IMR-90 (cell line): ENCODE results near the gene UPK3A. TPM values are rescaled to one million over a fixed set of nuclear protein-coding genes. Genes with fewer than 3 reads are reported as not detected.
A peak's percentile ranks its signal among the peaks of the same experiment; 100 is the strongest.

Experiments
- ATAC-seq: fragments of 200-7000 bp; cut with Tn5 transposase; 2 replicates; pipeline ENCODE4 v1.9.1; 2020; ENCODE audit warnings: low read depth, mild to moderate bottlenecking, moderate library complexity
- BruUV-seq: library from RNA; stranded (reverse); fragments of 400-500 nt; replicated peaks from 2 replicates; lab custom pipeline; 2021; lab: Mats Ljungman, UMichigan
- CTCF ChIA-PET: fragments of 300-600 bp; formaldehyde crosslinking; extraction: SDS; loops from one replicate; lab custom pipeline; 2021; ENCODE audit warnings: antibody characterized with exemption; lab: Yijun Ruan, JAX
- POLR2A ChIA-PET: fragments of 300-600 bp; sonication (Branson Sonifier 250); formaldehyde crosslinking; loops from one replicate; lab custom pipeline; 2022; ENCODE audit warnings: antibody characterized with exemption; ENCODE audit not compliant: unreplicated experiment; lab: Charles Lee
- DNase-seq: peaks from one replicate; pipeline ENCODE4 v3.0.0; 2013
- H2AFZ ChIP-seq: replicated peaks from 2 replicates; pipeline ENCODE3; 2013; ENCODE audit warnings: low read length, mild to moderate bottlenecking; ENCODE audit not compliant: poor library complexity
- H2AK5ac ChIP-seq: 2 replicates; pipeline ENCODE4 v1.6.1; 2013; ENCODE audit warnings: low read depth, low read length, inconsistent platforms
- H2AK9ac ChIP-seq: replicated peaks from 2 replicates; pipeline ENCODE3; 2013; ENCODE audit warnings: mild to moderate bottlenecking, low read depth, low read length, moderate library complexity; ENCODE audit not compliant: poor library complexity
- H2BK120ac ChIP-seq: 2 replicates; pipeline ENCODE4 v1.6.1; 2013; ENCODE audit warnings: low read depth, low read length, inconsistent platforms
- H2BK15ac ChIP-seq: 3 replicates; pipeline ENCODE4 v1.6.1; 2013; ENCODE audit warnings: low read depth, low read length, inconsistent platforms
- H2BK20ac ChIP-seq: 2 replicates; pipeline ENCODE4 v1.6.1; 2013; ENCODE audit warnings: low read depth, mild to moderate bottlenecking, inconsistent platforms, low read length, moderate library complexity
- H2BK5ac ChIP-seq: 2 replicates; pipeline ENCODE4 v1.6.1; 2013; ENCODE audit warnings: mild to moderate bottlenecking, low read depth, low read length, inconsistent platforms; ENCODE audit not compliant: poor library complexity, severe bottlenecking
- H3K14ac ChIP-seq: replicated peaks from 2 replicates; pipeline ENCODE4 v1.6.1; 2013; ENCODE audit warnings: low read depth, low read length, inconsistent platforms
- H3K18ac ChIP-seq: 2 replicates; pipeline ENCODE4 v1.6.1; 2013; ENCODE audit warnings: low read depth, low read length, control low read depth
- H3K23ac ChIP-seq: 2 replicates; pipeline ENCODE4 v1.6.1; 2013; ENCODE audit warnings: low read depth, low read length, inconsistent platforms
- H3K27ac ChIP-seq: 2 replicates; pipeline ENCODE4 v1.5.1; 2013; ENCODE audit warnings: mild to moderate bottlenecking, control low read depth, low read length; ENCODE audit not compliant: insufficient read depth
- H3K27me3 ChIP-seq: 2 replicates; pipeline ENCODE4 v1.6.1; 2013; ENCODE audit warnings: low read length; ENCODE audit not compliant: control insufficient read depth, insufficient read depth
- H3K36me3 ChIP-seq: 2 replicates; pipeline ENCODE4 v1.6.1; 2013; ENCODE audit warnings: low read length, mixed read lengths; ENCODE audit not compliant: control insufficient read depth, insufficient read depth
- H3K4ac ChIP-seq: 2 replicates; pipeline ENCODE4 v1.6.1; 2013; ENCODE audit warnings: low read depth, low read length, inconsistent platforms
- H3K4me1 ChIP-seq: 2 replicates; pipeline ENCODE4 v1.6.1; 2013; ENCODE audit warnings: low read length, mixed read lengths; ENCODE audit not compliant: control insufficient read depth, insufficient read depth
- H3K4me2 ChIP-seq: 2 replicates; pipeline ENCODE4 v1.6.1; 2013; ENCODE audit warnings: low read depth, mild to moderate bottlenecking, control low read depth, low read length, moderate library complexity
- H3K4me3 ChIP-seq: 2 replicates; pipeline ENCODE4 v1.5.1; 2013; ENCODE audit warnings: low read depth, mild to moderate bottlenecking, control low read depth, low read length, moderate library complexity; ENCODE audit not compliant: insufficient read depth
- H3K56ac ChIP-seq: 2 replicates; pipeline ENCODE4 v1.6.1; 2013; ENCODE audit warnings: low read length, inconsistent platforms; ENCODE audit not compliant: insufficient read depth; ENCODE audit errors: extremely low read depth
- H3K79me1 ChIP-seq, 2 experiments: 2 replicates each; pipeline ENCODE4 v1.6.1; 2013; ENCODE audit warnings: low read length in 2 of 2, inconsistent platforms in 1 of 2, low read depth in 1 of 2
- H3K9ac ChIP-seq: 2 replicates; pipeline ENCODE4 v1.6.1; 2013; ENCODE audit warnings: low read depth, low read length, control low read depth
- H3K9me1 ChIP-seq: 2 replicates; pipeline ENCODE4 v1.6.1; 2013; ENCODE audit warnings: low read length, inconsistent platforms; ENCODE audit not compliant: insufficient read depth
- H3K9me3 ChIP-seq: 2 replicates; pipeline ENCODE4 v1.6.1; 2013; ENCODE audit warnings: low read length; ENCODE audit not compliant: control insufficient read depth, insufficient read depth
- H4K20me1 ChIP-seq: 2 replicates; pipeline ENCODE4 v1.6.1; 2013; ENCODE audit warnings: low read length, inconsistent platforms; ENCODE audit not compliant: insufficient read depth
- H4K5ac ChIP-seq: 2 replicates; pipeline ENCODE4 v1.6.1; 2013; ENCODE audit warnings: mild to moderate bottlenecking, low read depth, low read length, control low read depth
- H4K8ac ChIP-seq, 2 experiments: 2 replicates each; pipeline ENCODE4 v1.6.1; 2013; ENCODE audit warnings: low read depth in 2 of 2, low read length in 2 of 2, control low read depth in 1 of 2, inconsistent platforms in 1 of 2
- H4K91ac ChIP-seq: 2 replicates; pipeline ENCODE4 v1.6.1; 2013; ENCODE audit warnings: low read depth, low read length, inconsistent platforms; ENCODE audit not compliant: insufficient read depth
- BHLHE40 ChIP-seq: fragments of 150-350 bp; IDR thresholded peaks from 2 replicates; pipeline ENCODE4 v1.6.1; 2016; ENCODE audit warnings: mild to moderate bottlenecking, low read depth, low read length
- CEBPB ChIP-seq: IDR thresholded peaks from 2 replicates; pipeline ENCODE4 v1.6.1; 2012; ENCODE audit warnings: low read depth, low read length, improper control_type of control experiment
- FOS ChIP-seq: fragments of 150-350 bp; IDR thresholded peaks from 2 replicates; pipeline ENCODE4 v1.6.1; 2016; ENCODE audit warnings: low read depth, low read length
- MAFK ChIP-seq: IDR thresholded peaks from 2 replicates; pipeline ENCODE4 v1.6.1; 2012; ENCODE audit warnings: low read depth, low read length, improper control_type of control experiment
- MAZ ChIP-seq: IDR thresholded peaks from 2 replicates; pipeline ENCODE4 v1.6.1; 2012; ENCODE audit warnings: low read depth, mild to moderate bottlenecking, low read length, improper control_type of control experiment, moderate library complexity, borderline replicate concordance
- MXI1 ChIP-seq: IDR thresholded peaks from 2 replicates; pipeline ENCODE4 v1.6.1; 2012; ENCODE audit warnings: low read depth, mild to moderate bottlenecking, low read length, moderate library complexity, borderline replicate concordance
- NFE2L2 ChIP-seq: fragments of 150-350 bp; IDR thresholded peaks from 2 replicates; pipeline ENCODE4 v1.6.1; 2016; ENCODE audit warnings: low read depth, mild to moderate bottlenecking, low read length
- RCOR1 ChIP-seq: IDR thresholded peaks from 2 replicates; pipeline ENCODE4 v1.6.1; 2012; ENCODE audit warnings: mild to moderate bottlenecking, low read length, improper control_type of control experiment; ENCODE audit not compliant: insufficient replicate concordance
- RFX5 ChIP-seq: IDR thresholded peaks from 2 replicates; pipeline ENCODE4 v1.8.0; 2012; ENCODE audit warnings: low read depth, mild to moderate bottlenecking, low read length, moderate library complexity
- WGBS, 2 experiments: methylation state at CpG; one replicate each; pipeline versions ENCODE4 v1.1.5 to v1.1.7; 2013; ENCODE audit warnings: missing lambda C conversion rate in 2 of 2; ENCODE audit not compliant: insufficient read length in 1 of 2; ENCODE audit errors: extremely low coverage in 2 of 2; 5-methylcytosine and 5-hydroxymethylcytosine counted together
- dilution Hi-C: fragments of 300-500 bp; cut with HindIII; formaldehyde crosslinking; loops from one replicate; pipeline ENCODE4 v1.14.3; 2018; ENCODE audit warnings: low sequenced_read_pairs; ENCODE audit not compliant: unreplicated experiment
- in situ Hi-C: fragments of 300-500 bp; cut with MboI; formaldehyde crosslinking; loops from 3 replicates; pipeline ENCODE4 v1.14.3; 2019; ENCODE audit warnings: low sequenced_read_pairs, inconsistent platforms, mixed read lengths
- intact Hi-C: fragments of 100-400 bp; cut with micrococcal nuclease; formaldehyde crosslinking; loops from 2 replicates; pipeline ENCODE4 v1.10.0; 2022
- polyA plus RNA-seq, 3 experiments: library from polyadenylated mRNA; depleted of rRNA; stranded (reverse); fragments of >200 nt; gene quantifications; 2 replicates each; pipeline ENCODE4 v1.2.3, GENCODE V29; 2012; ENCODE audit warnings: low replicate concordance in 1 of 3
- total RNA-seq: library from RNA; depleted of rRNA; stranded (reverse); fragments of >200 nt; gene quantifications from 2 replicates; pipeline ENCODE4 v1.2.3, GENCODE V29; 2012
- TF ChIP-seq, protein P1 (sequence below): fragments of 150-350 bp; IDR thresholded peaks from 2 replicates; pipeline ENCODE4 v1.6.1; 2017; ENCODE audit warnings: mild to moderate bottlenecking, antibody characterized with exemption, low read length, low read depth
- TF ChIP-seq, protein P2 (sequence below): conservative IDR thresholded peaks from 2 replicates; pipeline ENCODE4 v1.5.1; 2012; ENCODE audit warnings: mild to moderate bottlenecking, low read depth, low read length, improper control_type of control experiment
- TF ChIP-seq, protein P3 (sequence below): fragments of 150-350 bp; IDR thresholded peaks from 2 replicates; pipeline ENCODE4 v1.6.1; 2016; ENCODE audit warnings: low read depth, mild to moderate bottlenecking, low read length, moderate library complexity, borderline replicate concordance

UPK3A gene
- total and polyA plus RNA-seq, 2 of the 4 experiments (the other 2 are of a cell fraction): not detected

DNA sequence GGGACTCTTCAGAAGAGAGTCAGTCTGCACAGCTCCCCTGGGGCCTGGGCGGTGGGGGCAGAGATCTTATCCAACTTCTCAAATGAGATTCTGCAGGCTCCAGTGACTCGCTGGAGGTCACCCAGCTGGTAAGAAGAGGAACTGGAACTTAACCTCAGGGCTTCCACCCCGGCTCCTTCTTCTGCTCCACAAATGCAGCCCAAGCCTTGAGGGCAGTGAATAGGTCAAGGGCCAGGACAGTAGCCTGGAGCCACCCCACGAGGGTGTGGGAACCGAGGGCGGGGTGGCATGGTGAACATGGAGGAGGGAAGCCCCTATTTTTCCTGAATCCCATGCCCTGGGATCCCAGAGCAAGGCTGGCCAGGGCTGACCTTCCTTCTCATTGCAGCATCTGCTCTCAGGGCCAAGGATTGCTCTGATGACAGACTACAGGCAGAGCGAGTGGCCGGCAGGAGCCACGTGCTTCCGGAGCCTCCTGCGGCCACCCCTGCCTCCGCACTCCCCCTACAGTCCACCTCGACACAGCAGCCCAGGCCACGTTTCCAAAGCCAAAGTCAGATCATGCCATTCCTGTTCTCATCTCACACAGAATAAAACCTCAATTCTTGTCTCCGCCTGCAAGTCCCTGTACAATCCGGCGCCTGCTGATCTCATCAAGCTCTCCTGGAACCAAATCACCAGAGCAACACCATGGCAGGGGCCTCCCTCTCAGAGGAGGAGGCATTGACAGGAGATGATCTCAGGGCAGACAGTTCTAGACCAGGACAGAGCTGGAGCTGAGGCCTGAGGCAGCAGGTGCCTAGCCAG is 21.1 kb upstream of the UPK3A start (continued):
- no peak for TF ChIP-seq RCOR1
- peak; percentile 50 for TF ChIP-seq BHLHE40

DNA sequence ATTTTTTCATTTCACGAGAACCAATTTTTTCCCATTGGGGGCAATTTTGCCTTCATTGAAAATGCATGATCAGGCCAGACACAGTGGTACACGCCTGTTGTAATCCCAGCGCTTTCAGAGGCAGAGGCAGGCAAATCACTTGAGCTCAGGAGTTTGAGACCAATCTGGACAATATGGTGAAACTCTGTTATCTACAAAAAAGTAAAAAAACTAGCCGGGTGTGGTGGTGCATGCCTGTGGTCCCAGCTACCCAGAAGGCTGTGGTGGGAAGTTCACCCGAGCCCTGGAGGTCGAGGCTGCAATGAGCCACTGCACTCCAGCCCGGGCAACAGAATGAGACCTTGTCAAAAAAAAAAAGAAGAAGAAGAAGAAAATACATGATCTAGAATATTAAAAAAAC is 19.2 kb upstream of the UPK3A start:
- H3K18ac ChIP-seq: no peak overlapping the region
- H4K20me1 ChIP-seq: no peaks in the 10 kb centered on the region
- no peak overlapping the region for H2BK20ac ChIP-seq
- no peak overlapping the region for H2AK9ac ChIP-seq
- H2BK120ac ChIP-seq: no peak overlapping the region
- no peak overlapping the region for H4K91ac ChIP-seq
- ChIA-PET POLR2A (no interaction called here), CTCF (interaction anchor here (0.7 kb wide), 1 partner anchor 157 kb away, joined by 4 read pairs; no protein-coding TSS in a partner anchor)
- BruUV-seq: no TSS peak
- ATAC-seq: no peak
- intact Hi-C loops: no loop called here
- no peak overlapping the region for H3K23ac ChIP-seq
- no peak overlapping the region for H2AK5ac ChIP-seq
- no CpG with 5 or more reads among the region's 7 CpGs for WGBS, 2 experiments
- no peaks in the 10 kb centered on the region for H3K9me1 ChIP-seq
- in situ Hi-C loops: loop anchor here (5.0 kb wide), 2 partner anchors 167 to 287 kb away; no protein-coding TSS in a partner anchor
- dilution Hi-C loops: no loop called here
- no peak overlapping the region for H3K4me2 ChIP-seq
- H3K14ac ChIP-seq: no peak overlapping the region
- H4K8ac ChIP-seq: no peak overlapping the region
- peaks cover 7% of the 10 kb centered on the region for H3K4me1 ChIP-seq
- H3K9me3 ChIP-seq: no peaks in the 10 kb centered on the region
- H3K56ac ChIP-seq: no peak overlapping the region
- no peak overlapping the region for H4K5ac ChIP-seq
- H2BK15ac ChIP-seq: no peak overlapping the region
- no peak overlapping the region for H3K9ac ChIP-seq
- H3K27me3 ChIP-seq: peaks cover 8% of the 10 kb centered on the region
- no peak overlapping the region for H3K4me3 ChIP-seq
- H3K27ac ChIP-seq: no peak overlapping the region
- no peak overlapping the region for H3K4ac ChIP-seq
- no peak for DNase-seq
- no peak overlapping the region for H2AFZ ChIP-seq
- H2BK5ac ChIP-seq: no peak overlapping the region
- no peaks in the 10 kb centered on the region for H3K36me3 ChIP-seq
- no peaks in the 10 kb centered on the region for H3K79me1 ChIP-seq
- no peak for TF ChIP-seq NFE2L2
- TF ChIP-seq, protein P1, sequence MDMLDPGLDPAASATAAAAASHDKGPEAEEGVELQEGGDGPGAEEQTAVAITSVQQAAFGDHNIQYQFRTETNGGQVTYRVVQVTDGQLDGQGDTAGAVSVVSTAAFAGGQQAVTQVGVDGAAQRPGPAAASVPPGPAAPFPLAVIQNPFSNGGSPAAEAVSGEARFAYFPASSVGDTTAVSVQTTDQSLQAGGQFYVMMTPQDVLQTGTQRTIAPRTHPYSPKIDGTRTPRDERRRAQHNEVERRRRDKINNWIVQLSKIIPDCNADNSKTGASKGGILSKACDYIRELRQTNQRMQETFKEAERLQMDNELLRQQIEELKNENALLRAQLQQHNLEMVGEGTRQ: no peak
- TF ChIP-seq, protein P2, sequence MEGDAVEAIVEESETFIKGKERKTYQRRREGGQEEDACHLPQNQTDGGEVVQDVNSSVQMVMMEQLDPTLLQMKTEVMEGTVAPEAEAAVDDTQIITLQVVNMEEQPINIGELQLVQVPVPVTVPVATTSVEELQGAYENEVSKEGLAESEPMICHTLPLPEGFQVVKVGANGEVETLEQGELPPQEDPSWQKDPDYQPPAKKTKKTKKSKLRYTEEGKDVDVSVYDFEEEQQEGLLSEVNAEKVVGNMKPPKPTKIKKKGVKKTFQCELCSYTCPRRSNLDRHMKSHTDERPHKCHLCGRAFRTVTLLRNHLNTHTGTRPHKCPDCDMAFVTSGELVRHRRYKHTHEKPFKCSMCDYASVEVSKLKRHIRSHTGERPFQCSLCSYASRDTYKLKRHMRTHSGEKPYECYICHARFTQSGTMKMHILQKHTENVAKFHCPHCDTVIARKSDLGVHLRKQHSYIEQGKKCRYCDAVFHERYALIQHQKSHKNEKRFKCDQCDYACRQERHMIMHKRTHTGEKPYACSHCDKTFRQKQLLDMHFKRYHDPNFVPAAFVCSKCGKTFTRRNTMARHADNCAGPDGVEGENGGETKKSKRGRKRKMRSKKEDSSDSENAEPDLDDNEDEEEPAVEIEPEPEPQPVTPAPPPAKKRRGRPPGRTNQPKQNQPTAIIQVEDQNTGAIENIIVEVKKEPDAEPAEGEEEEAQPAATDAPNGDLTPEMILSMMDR: no peak
- TF ChIP-seq RFX5: no peak
- TF ChIP-seq MXI1: no peak
- TF ChIP-seq MAZ: no peak
- TF ChIP-seq MAFK: no peak
- no peak for TF ChIP-seq BHLHE40
- TF ChIP-seq, protein P3, sequence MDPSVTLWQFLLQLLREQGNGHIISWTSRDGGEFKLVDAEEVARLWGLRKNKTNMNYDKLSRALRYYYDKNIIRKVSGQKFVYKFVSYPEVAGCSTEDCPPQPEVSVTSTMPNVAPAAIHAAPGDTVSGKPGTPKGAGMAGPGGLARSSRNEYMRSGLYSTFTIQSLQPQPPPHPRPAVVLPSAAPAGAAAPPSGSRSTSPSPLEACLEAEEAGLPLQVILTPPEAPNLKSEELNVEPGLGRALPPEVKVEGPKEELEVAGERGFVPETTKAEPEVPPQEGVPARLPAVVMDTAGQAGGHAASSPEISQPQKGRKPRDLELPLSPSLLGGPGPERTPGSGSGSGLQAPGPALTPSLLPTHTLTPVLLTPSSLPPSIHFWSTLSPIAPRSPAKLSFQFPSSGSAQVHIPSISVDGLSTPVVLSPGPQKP: no peak
- TF ChIP-seq RCOR1: no peak
- no peak for TF ChIP-seq FOS
- TF ChIP-seq CEBPB: no peak
